Neural cell (in vitro differentiated cells): ENCODE measurements around the gene CACNA2D4.

Source experiments
- CTCF ChIP-seq: fragments of 450-650 bp; IDR thresholded peaks from 2 replicates; pipeline ENCODE4 v1.5.1; 2014; ENCODE audit warnings: antibody characterized with exemption, mild to moderate bottlenecking, moderate library complexity; ENCODE audit not compliant: poor library complexity, severe bottlenecking
- EP300 ChIP-seq: fragments of 450-650 bp; conservative IDR thresholded peaks from 2 replicates; pipeline ENCODE4 v1.6.1; 2014; ENCODE audit warnings: antibody characterized with exemption, mild to moderate bottlenecking, moderate library complexity; ENCODE audit not compliant: poor library complexity, severe bottlenecking
- EZH2 ChIP-seq: fragments of 200-600, 300-800 bp; shearing (Covaris generic), sonication (generic); IDR thresholded peaks from 2 replicates; pipeline ENCODE4 v1.6.1; 2014; ENCODE audit warnings: antibody characterized with exemption, low read length, borderline replicate concordance, mild to moderate bottlenecking; ENCODE audit not compliant: insufficient read depth, poor library complexity, severe bottlenecking
- MXI1 ChIP-seq: fragments of 450-650 bp; conservative IDR thresholded peaks from 2 replicates; pipeline ENCODE4 v1.6.1; 2014; ENCODE audit warnings: antibody characterized with exemption, mild to moderate bottlenecking; ENCODE audit not compliant: poor library complexity, severe bottlenecking
- POLR2AphosphoS5 ChIP-seq: IDR thresholded peaks from 2 replicates; pipeline ENCODE4 v1.6.1; 2012
- RAD21 ChIP-seq: fragments of 450-650 bp; conservative IDR thresholded peaks from 2 replicates; pipeline ENCODE4 v1.6.1; 2014; ENCODE audit warnings: antibody characterized with exemption, mild to moderate bottlenecking, moderate library complexity
- SMC3 ChIP-seq: fragments of 450-650 bp; conservative IDR thresholded peaks from 2 replicates; pipeline ENCODE4 v1.6.1; 2014; ENCODE audit warnings: antibody characterized with exemption, mild to moderate bottlenecking, moderate library complexity; ENCODE audit not compliant: poor library complexity
- TAF1 ChIP-seq: IDR thresholded peaks from 2 replicates; pipeline ENCODE4 v1.6.1; 2012; ENCODE audit warnings: low read depth
- TF ChIP-seq, protein P1 (sequence below): IDR thresholded peaks from 2 replicates; pipeline ENCODE4 v1.6.1; 2012; ENCODE audit warnings: borderline replicate concordance

GRCh38 chr12:1839956-1840951 lies 78.2 kb downstream of the CACNA2D4 start:
- no peak for TF ChIP-seq CTCF
- TF ChIP-seq EZH2, result no peak
- TF ChIP-seq, protein P1, sequence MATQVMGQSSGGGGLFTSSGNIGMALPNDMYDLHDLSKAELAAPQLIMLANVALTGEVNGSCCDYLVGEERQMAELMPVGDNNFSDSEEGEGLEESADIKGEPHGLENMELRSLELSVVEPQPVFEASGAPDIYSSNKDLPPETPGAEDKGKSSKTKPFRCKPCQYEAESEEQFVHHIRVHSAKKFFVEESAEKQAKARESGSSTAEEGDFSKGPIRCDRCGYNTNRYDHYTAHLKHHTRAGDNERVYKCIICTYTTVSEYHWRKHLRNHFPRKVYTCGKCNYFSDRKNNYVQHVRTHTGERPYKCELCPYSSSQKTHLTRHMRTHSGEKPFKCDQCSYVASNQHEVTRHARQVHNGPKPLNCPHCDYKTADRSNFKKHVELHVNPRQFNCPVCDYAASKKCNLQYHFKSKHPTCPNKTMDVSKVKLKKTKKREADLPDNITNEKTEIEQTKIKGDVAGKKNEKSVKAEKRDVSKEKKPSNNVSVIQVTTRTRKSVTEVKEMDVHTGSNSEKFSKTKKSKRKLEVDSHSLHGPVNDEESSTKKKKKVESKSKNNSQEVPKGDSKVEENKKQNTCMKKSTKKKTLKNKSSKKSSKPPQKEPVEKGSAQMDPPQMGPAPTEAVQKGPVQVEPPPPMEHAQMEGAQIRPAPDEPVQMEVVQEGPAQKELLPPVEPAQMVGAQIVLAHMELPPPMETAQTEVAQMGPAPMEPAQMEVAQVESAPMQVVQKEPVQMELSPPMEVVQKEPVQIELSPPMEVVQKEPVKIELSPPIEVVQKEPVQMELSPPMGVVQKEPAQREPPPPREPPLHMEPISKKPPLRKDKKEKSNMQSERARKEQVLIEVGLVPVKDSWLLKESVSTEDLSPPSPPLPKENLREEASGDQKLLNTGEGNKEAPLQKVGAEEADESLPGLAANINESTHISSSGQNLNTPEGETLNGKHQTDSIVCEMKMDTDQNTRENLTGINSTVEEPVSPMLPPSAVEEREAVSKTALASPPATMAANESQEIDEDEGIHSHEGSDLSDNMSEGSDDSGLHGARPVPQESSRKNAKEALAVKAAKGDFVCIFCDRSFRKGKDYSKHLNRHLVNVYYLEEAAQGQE, result no peak
- no peak for TF ChIP-seq MXI1
- no peak for TF ChIP-seq RAD21
- no peak for TF ChIP-seq EP300
- no peak for TF ChIP-seq POLR2AphosphoS5
- no peak for TF ChIP-seq TAF1
- TF ChIP-seq SMC3, result no peak
